Endothelial cell of umbilical vein (primary cell): ENCODE data around the gene CYFIP1. TPM values are rescaled to one million over a fixed set of nuclear protein-coding genes. Genes with fewer than 3 reads are reported as not detected.

Source experiments
- BruUV-seq: library from RNA; stranded (reverse); fragments of 400-500 nt; replicated peaks from 2 replicates; lab custom pipeline; 2021; lab: Mats Ljungman, UMichigan
- CTCF ChIA-PET: fragments of 300-600, 350-600 bp; sonication (Branson Sonifier 250); formaldehyde crosslinking; loops from one replicate; lab custom pipeline; 2021; ENCODE audit warnings: antibody characterized with exemption, inconsistent platforms; lab: Charles Lee
- POLR2A ChIA-PET: fragments of 300-600, 350-600 bp; sonication (Branson Sonifier 250); formaldehyde crosslinking; loops from one replicate; lab custom pipeline; 2021; ENCODE audit warnings: antibody characterized with exemption, inconsistent platforms; lab: Charles Lee
- DNase-seq: peaks from one replicate; pipeline ENCODE4 v3.0.0-alpha.2; 2011; ENCODE audit warnings: low read depth, low spot score
- FAIRE-seq: peaks from 2 replicates; lab custom pipeline; 2011; peaks lifted over from hg19 to GRCh38; lab: Jason Lieb, UNC
- H2AFZ ChIP-seq: 2 replicates; pipeline ENCODE4 v1.6.0; 2012; ENCODE audit warnings: low read depth, low read length, control low read depth, inconsistent platforms
- H3K27ac ChIP-seq: 2 replicates; pipeline ENCODE4 v1.5.1; 2011; ENCODE audit warnings: low read depth, mild to moderate bottlenecking, control low read depth, low read length, moderate library complexity; ENCODE audit not compliant: insufficient read depth
- H3K27me3 ChIP-seq, 2 experiments: 2 replicates each; pipeline versions ENCODE4 v1.6.0 to v1.6.1; 2011; ENCODE audit warnings: low read length in 2 of 2, mixed read lengths in 1 of 2; ENCODE audit not compliant: control insufficient read depth in 2 of 2, insufficient read depth in 2 of 2
- H3K36me3 ChIP-seq, 2 experiments: 2 replicates in 1 of 2; 3 replicates in 1 of 2; pipeline ENCODE4 v1.5.1; 2011; ENCODE audit warnings: low read length in 2 of 2, mild to moderate bottlenecking in 1 of 2, moderate library complexity in 1 of 2; ENCODE audit not compliant: control insufficient read depth in 2 of 2, insufficient read depth in 2 of 2; ENCODE audit errors: extremely low read depth in 1 of 2
- H3K4me1 ChIP-seq: 3 replicates; pipeline ENCODE4 v1.5.1; 2011; ENCODE audit warnings: mild to moderate bottlenecking, low read length; ENCODE audit not compliant: control insufficient read depth, insufficient read depth; ENCODE audit errors: extremely low read depth
- H3K4me2 ChIP-seq: 2 replicates; pipeline ENCODE4 v1.6.1; 2011; ENCODE audit warnings: low read length, control low read depth, mixed read lengths; ENCODE audit not compliant: insufficient read depth
- H3K4me3 ChIP-seq, 3 experiments: fragments of 200-600 bp in 1 of 3; sonication (generic), shearing (Covaris generic) in 1 of 3; replicated peaks in 1 of 3; 2 replicates each; pipeline ENCODE4 v1.5.1; 2011 to 2016; ENCODE audit warnings: control low read depth in 3 of 3, low read length in 3 of 3, mild to moderate bottlenecking in 2 of 3, inconsistent platforms in 1 of 3, low read depth in 1 of 3, moderate library complexity in 1 of 3; ENCODE audit not compliant: insufficient read depth in 1 of 3
- H3K79me2 ChIP-seq: 2 replicates; pipeline ENCODE4 v1.6.0; 2012; ENCODE audit warnings: low read length, inconsistent platforms; ENCODE audit not compliant: control insufficient read depth, insufficient read depth
- H3K9ac ChIP-seq: replicated peaks from 2 replicates; pipeline ENCODE3; 2011; ENCODE audit warnings: low read length, control low read depth; ENCODE audit not compliant: insufficient read depth; ENCODE audit errors: extremely low read depth
- H3K9me1 ChIP-seq: replicated peaks from 3 replicates; pipeline ENCODE4 v1.6.0; 2011; ENCODE audit warnings: mild to moderate bottlenecking, low read length; ENCODE audit not compliant: control insufficient read depth, insufficient read depth; ENCODE audit errors: extremely low read depth
- H3K9me3 ChIP-seq: replicated peaks from 2 replicates; pipeline ENCODE4 v1.5.1; 2012; ENCODE audit warnings: low read length, inconsistent platforms; ENCODE audit not compliant: control insufficient read depth, insufficient read depth
- H4K20me1 ChIP-seq: replicated peaks from 2 replicates; pipeline ENCODE3; 2011; ENCODE audit warnings: mild to moderate bottlenecking, low read length; ENCODE audit not compliant: control insufficient read depth, insufficient read depth; ENCODE audit errors: extremely low read depth
- CTCF ChIP-seq, 2 donors: IDR thresholded peaks; 1 replicate in 1 of 2; 2 replicates in 1 of 2; pipeline ENCODE4 v1.5.1; 2011; ENCODE audit warnings: low read length in 2 of 2, mild to moderate bottlenecking in 2 of 2, moderate library complexity in 2 of 2, control low read depth in 1 of 2, inconsistent platforms in 1 of 2, low read depth in 1 of 2; ENCODE audit not compliant: insufficient read depth in 1 of 2; ENCODE audit errors: extremely low read depth in 1 of 2
- EZH2 ChIP-seq: IDR thresholded peaks from 2 replicates; pipeline ENCODE4 v1.6.1; 2012; ENCODE audit warnings: borderline replicate concordance, low read depth, mild to moderate bottlenecking, moderate library complexity, low read length, inconsistent platforms; ENCODE audit not compliant: severe bottlenecking
- FOS ChIP-seq: IDR thresholded peaks from 2 replicates; pipeline ENCODE4 v1.6.1; 2011; ENCODE audit warnings: mild to moderate bottlenecking, low read length, moderate library complexity, borderline replicate concordance; ENCODE audit not compliant: insufficient read depth
- GATA2 ChIP-seq: IDR thresholded peaks from 2 replicates; pipeline ENCODE4 v1.7.0; 2011; ENCODE audit warnings: low read depth, mild to moderate bottlenecking, moderate library complexity, mixed read lengths, low read length; ENCODE audit not compliant: insufficient read length, insufficient read depth
- JUN ChIP-seq: IDR thresholded peaks from 2 replicates; pipeline ENCODE4 v1.6.1; 2011; ENCODE audit warnings: borderline replicate concordance, low read depth; ENCODE audit not compliant: insufficient read length, insufficient read depth
- MAX ChIP-seq: IDR thresholded peaks from 2 replicates; pipeline ENCODE4 v1.6.1; 2011; ENCODE audit not compliant: insufficient read depth, insufficient read length
- MYC ChIP-seq: IDR thresholded peaks from one replicate; pipeline ENCODE4 v1.6.1; 2011; ENCODE audit warnings: mild to moderate bottlenecking, low read depth, low read length
- POLR2A ChIP-seq: IDR thresholded peaks from 2 replicates; pipeline ENCODE4 v1.6.1; 2012; ENCODE audit warnings: low read depth, mild to moderate bottlenecking, control low read depth, low read length
- POLR2AphosphoS5 ChIP-seq: IDR thresholded peaks from 2 replicates; pipeline ENCODE4 v1.6.1; 2012; ENCODE audit warnings: low read depth, mild to moderate bottlenecking, control low read depth, low read length, moderate library complexity; ENCODE audit not compliant: insufficient read depth
- dilution Hi-C: fragments of 300-500 bp; cut with MboI; formaldehyde crosslinking; loops from one replicate; pipeline ENCODE4 v1.15.0; 2019; ENCODE audit warnings: low sequenced_read_pairs; ENCODE audit not compliant: extremely low pct_ligation_motif_present
- intact Hi-C: fragments of 100-400 bp; cut with micrococcal nuclease; formaldehyde crosslinking; loops from one replicate; pipeline ENCODE4 v1.10.0; 2022
- polyA plus RNA-seq, 4 experiments: library from polyadenylated mRNA; depleted of rRNA in 3 of 4; stranded (reverse) in 3 of 4; unstranded in 1 of 4; fragments of >200 nt; gene quantifications; 2 replicates each; pipeline versions ENCODE4 v1.2.1 to v1.2.3, GENCODE V29; 2011 to 2012; ENCODE audit warnings: missing spikeins in 1 of 4
- total RNA-seq: library from RNA; stranded (reverse); gene quantifications from 2 replicates; pipeline ENCODE4 v1.2.3, GENCODE V29; 2021

Gene CYFIP1
- total and polyA plus RNA-seq, 2 donors (not counting 3 experiments of a cell fraction or from before 2014, with no cell fraction given), result 81.4 to 158 TPM

GRCh38 chr15:22960126-22960525 is 20.0 kb downstream of the CYFIP1 start:
- H3K79me2 ChIP-seq, result peaks cover 80% of the 10 kb centered on the region
- H3K27me3 ChIP-seq, result no peaks in the 10 kb centered on the region
- H3K4me2 ChIP-seq, result no peak overlapping the region
- no peak overlapping the region for H3K9ac ChIP-seq
- no peak for FAIRE-seq
- H3K4me1 ChIP-seq, result peaks cover 36% of the 10 kb centered on the region
- peaks cover 3% of the 10 kb centered on the region for H4K20me1 ChIP-seq
- no TSS peak for BruUV-seq
- no peak overlapping the region for H3K4me3 ChIP-seq
- TF ChIP-seq GATA2 (no peak), MYC (no peak), JUN (no peak), FOS (no peak), EZH2 (no peak), POLR2A (no peak), MAX (no peak), POLR2AphosphoS5 (no peak), CTCF (IDR thresholded peaks at IDR 0.05; ENCODE audit: extremely low read depth in 1 of 2, insufficient read depth in 1 of 2, low read depth in 1 of 2, low read length in 2 of 2) (no peak)
- no peak overlapping the region for H2AFZ ChIP-seq
- no peak for DNase-seq
- ChIA-PET CTCF (no interaction called here), POLR2A (no interaction called here)
- H3K36me3 ChIP-seq, result no peaks in the 10 kb centered on the region
- dilution Hi-C loops (no loop called here), intact Hi-C loops (loop anchor here (5.0 kb wide), 1 partner anchor 38 kb away; no protein-coding TSS in a partner anchor)
- no peaks in the 10 kb centered on the region for H3K9me1 ChIP-seq
- no peak overlapping the region for H3K27ac ChIP-seq
- no peaks in the 10 kb centered on the region for H3K9me3 ChIP-seq
